MM.1S (cell line): ENCODE data around the gene C1QTNF5.

Experiments used
- DNase-seq: peaks from one replicate; pipeline ENCODE4 v3.0.0-alpha.2; 2015
- H2AFZ ChIP-seq: fragments of 300-600 bp; sonication (generic); 2 replicates; pipeline ENCODE4 v1.6.0; 2016; ENCODE audit warnings: antibody characterized with exemption, low read length
- H3F3A ChIP-seq: fragments of 300-600 bp; sonication (generic); 2 replicates; pipeline ENCODE4 v1.6.1; 2016; ENCODE audit warnings: mild to moderate bottlenecking, antibody characterized with exemption, low read length, moderate library complexity, mixed read lengths; ENCODE audit not compliant: insufficient read depth
- H3K27ac ChIP-seq: fragments of 300-600 bp; sonication (generic); 2 replicates; pipeline ENCODE4 v1.5.1; 2016; ENCODE audit warnings: mild to moderate bottlenecking, low read length
- H3K27me3 ChIP-seq: fragments of 300-600 bp; sonication (generic); replicated peaks from 2 replicates; pipeline ENCODE4 v1.6.0; 2016; ENCODE audit warnings: low read length; ENCODE audit not compliant: insufficient read depth
- H3K36me3 ChIP-seq: fragments of 300-600 bp; sonication (generic); replicated peaks from 2 replicates; pipeline ENCODE4 v1.6.1; 2016; ENCODE audit warnings: mild to moderate bottlenecking, low read length, mixed read lengths; ENCODE audit not compliant: insufficient read depth
- H3K4me1 ChIP-seq: fragments of 300-600 bp; sonication (generic); 2 replicates; pipeline ENCODE4 v1.6.1; 2016; ENCODE audit warnings: low read length, mixed read lengths
- H3K4me2 ChIP-seq: fragments of 300-600 bp; sonication (generic); 2 replicates; pipeline ENCODE4 v1.6.0; 2016; ENCODE audit warnings: low read depth, low read length
- H3K4me3 ChIP-seq: fragments of 300-600 bp; sonication (generic); 2 replicates; pipeline ENCODE4 v1.5.1; 2016; ENCODE audit warnings: low read length, mixed read lengths
- H3K79me2 ChIP-seq: fragments of 300-600 bp; sonication (generic); 2 replicates; pipeline ENCODE4 v1.6.1; 2016; ENCODE audit warnings: mixed run types, low read length, mixed read lengths
- H3K9ac ChIP-seq: fragments of 300-600 bp; sonication (generic); 2 replicates; pipeline ENCODE4 v1.6.1; 2016; ENCODE audit warnings: low read length, mixed read lengths
- H3K9me2 ChIP-seq: fragments of 300-600 bp; sonication (generic); replicated peaks from 2 replicates; pipeline ENCODE4 v1.6.1; 2016; ENCODE audit warnings: mild to moderate bottlenecking, low read length, mixed read lengths; ENCODE audit not compliant: insufficient read depth
- H3K9me3 ChIP-seq: fragments of 300-600 bp; sonication (generic); replicated peaks from 2 replicates; pipeline ENCODE4 v1.6.1; 2016; ENCODE audit warnings: mild to moderate bottlenecking, low read length, mixed read lengths; ENCODE audit not compliant: insufficient read depth
- H4K20me1 ChIP-seq: fragments of 300-600 bp; sonication (generic); 2 replicates; pipeline ENCODE4 v1.6.1; 2016; ENCODE audit warnings: mild to moderate bottlenecking, low read length, moderate library complexity, mixed read lengths; ENCODE audit not compliant: insufficient read depth
- EZH2 ChIP-seq: fragments of 300-600 bp; sonication (generic); optimal IDR thresholded peaks from 2 replicates; pipeline ENCODE3; 2017; ENCODE audit warnings: low read depth, mild to moderate bottlenecking, antibody characterized with exemption, low read length, mixed read lengths
- EZH2phosphoT487 ChIP-seq: fragments of 300-600 bp; sonication (generic); IDR thresholded peaks from 2 replicates; pipeline ENCODE4 v1.6.1; 2018; ENCODE audit warnings: antibody characterized with exemption, low read length
- TF ChIP-seq, protein P1 (sequence below): fragments of 300-600 bp; sonication (generic); IDR thresholded peaks from 2 replicates; pipeline ENCODE4 v1.5.1; 2016; ENCODE audit warnings: antibody characterized with exemption, low read length, mixed read lengths

C1QTNF5 gene

DNA sequence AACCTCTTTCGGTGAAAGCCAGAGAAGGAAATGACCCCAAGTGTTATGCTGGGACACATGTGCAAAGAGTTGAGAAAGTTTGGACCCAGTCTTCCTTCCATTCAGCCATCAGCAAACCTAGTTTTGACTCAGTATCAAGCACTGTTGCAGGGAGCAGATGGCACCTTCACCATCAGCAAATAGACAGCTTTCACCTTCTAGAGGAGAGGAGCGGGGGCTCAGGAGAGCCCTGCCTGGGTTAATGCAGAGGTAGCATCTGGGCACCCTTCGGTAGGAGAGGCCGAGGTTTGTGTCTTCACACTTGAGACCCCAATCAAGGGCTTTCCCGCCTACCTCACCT is 22.0 kb upstream of the C1QTNF5 start:
- Histone ChIP-seq H2AFZ (no peak overlapping the region), H3K4me2 (no peak overlapping the region), H3K36me3 (no peaks in the 10 kb centered on the region), H3K27me3 (peaks cover 34% of the 10 kb centered on the region), H4K20me1 (no peaks in the 10 kb centered on the region), H3K9ac (no peak overlapping the region), H3K9me2 (no peaks in the 10 kb centered on the region), H3K27ac (no peak overlapping the region), H3K9me3 (no peaks in the 10 kb centered on the region), H3F3A (no peaks in the 10 kb centered on the region), H3K4me1 (peaks cover 12% of the 10 kb centered on the region), H3K79me2 (no peaks in the 10 kb centered on the region), H3K4me3 (no peak overlapping the region)
- TF ChIP-seq EZH2phosphoT487: no peak
- TF ChIP-seq, protein P1, sequence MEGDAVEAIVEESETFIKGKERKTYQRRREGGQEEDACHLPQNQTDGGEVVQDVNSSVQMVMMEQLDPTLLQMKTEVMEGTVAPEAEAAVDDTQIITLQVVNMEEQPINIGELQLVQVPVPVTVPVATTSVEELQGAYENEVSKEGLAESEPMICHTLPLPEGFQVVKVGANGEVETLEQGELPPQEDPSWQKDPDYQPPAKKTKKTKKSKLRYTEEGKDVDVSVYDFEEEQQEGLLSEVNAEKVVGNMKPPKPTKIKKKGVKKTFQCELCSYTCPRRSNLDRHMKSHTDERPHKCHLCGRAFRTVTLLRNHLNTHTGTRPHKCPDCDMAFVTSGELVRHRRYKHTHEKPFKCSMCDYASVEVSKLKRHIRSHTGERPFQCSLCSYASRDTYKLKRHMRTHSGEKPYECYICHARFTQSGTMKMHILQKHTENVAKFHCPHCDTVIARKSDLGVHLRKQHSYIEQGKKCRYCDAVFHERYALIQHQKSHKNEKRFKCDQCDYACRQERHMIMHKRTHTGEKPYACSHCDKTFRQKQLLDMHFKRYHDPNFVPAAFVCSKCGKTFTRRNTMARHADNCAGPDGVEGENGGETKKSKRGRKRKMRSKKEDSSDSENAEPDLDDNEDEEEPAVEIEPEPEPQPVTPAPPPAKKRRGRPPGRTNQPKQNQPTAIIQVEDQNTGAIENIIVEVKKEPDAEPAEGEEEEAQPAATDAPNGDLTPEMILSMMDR: no peak
- TF ChIP-seq EZH2: no peak
- DNase-seq: no peak

DNA sequence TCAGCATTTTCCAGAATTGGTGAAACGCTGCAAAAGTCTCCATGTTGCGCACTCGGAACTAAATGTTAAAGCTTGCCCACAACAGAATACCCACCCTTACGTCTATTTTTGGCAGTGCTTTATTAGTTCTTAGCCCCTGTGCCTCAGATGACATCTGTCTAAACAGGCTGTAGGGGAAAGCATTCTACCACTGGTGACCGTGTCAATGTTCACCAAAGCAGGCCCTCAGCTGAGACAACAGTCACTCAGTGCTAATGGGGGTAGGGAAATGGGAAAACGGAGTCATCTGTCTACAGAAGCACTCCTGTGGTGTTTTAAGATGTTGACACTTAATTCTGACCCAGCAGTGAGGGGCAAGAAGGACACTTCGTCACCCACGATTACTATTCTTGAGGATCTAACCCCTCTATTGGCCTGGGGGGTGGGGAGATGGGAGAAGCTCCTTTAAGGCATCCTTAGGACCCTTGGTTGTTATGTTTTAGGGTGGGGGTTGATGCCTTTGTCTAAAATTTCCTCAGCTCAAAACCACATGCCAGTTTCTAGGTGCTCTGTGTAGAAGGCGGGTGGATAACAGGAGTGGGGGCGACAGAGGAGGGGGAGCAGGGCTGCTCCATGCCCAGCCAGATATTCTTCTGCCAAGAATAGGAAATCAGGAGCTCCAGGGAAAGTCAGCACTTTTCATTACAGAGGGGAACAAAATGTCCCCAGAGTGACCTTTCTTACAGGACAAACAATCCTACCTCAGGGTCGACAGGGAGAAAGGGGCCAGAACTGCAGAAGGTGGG is 21.4 kb upstream of the C1QTNF5 start:
- H3K4me3 ChIP-seq: no peak overlapping the region
- no peak overlapping the region for H3K27ac ChIP-seq
- no peak for DNase-seq
- H3K9ac ChIP-seq: no peak overlapping the region
- H3K4me1 ChIP-seq: peaks cover 12% of the 10 kb centered on the region
- H3K36me3 ChIP-seq: no peaks in the 10 kb centered on the region
- H3K4me2 ChIP-seq: no peak overlapping the region
- no peaks in the 10 kb centered on the region for H3F3A ChIP-seq
- H3K9me3 ChIP-seq: no peaks in the 10 kb centered on the region
- peaks cover 34% of the 10 kb centered on the region for H3K27me3 ChIP-seq
- H3K79me2 ChIP-seq: no peaks in the 10 kb centered on the region
- H2AFZ ChIP-seq: no peak overlapping the region
- no peaks in the 10 kb centered on the region for H3K9me2 ChIP-seq
- no peaks in the 10 kb centered on the region for H4K20me1 ChIP-seq
- TF ChIP-seq, protein P1: no peak
- no peak for TF ChIP-seq EZH2
- no peak for TF ChIP-seq EZH2phosphoT487

DNA sequence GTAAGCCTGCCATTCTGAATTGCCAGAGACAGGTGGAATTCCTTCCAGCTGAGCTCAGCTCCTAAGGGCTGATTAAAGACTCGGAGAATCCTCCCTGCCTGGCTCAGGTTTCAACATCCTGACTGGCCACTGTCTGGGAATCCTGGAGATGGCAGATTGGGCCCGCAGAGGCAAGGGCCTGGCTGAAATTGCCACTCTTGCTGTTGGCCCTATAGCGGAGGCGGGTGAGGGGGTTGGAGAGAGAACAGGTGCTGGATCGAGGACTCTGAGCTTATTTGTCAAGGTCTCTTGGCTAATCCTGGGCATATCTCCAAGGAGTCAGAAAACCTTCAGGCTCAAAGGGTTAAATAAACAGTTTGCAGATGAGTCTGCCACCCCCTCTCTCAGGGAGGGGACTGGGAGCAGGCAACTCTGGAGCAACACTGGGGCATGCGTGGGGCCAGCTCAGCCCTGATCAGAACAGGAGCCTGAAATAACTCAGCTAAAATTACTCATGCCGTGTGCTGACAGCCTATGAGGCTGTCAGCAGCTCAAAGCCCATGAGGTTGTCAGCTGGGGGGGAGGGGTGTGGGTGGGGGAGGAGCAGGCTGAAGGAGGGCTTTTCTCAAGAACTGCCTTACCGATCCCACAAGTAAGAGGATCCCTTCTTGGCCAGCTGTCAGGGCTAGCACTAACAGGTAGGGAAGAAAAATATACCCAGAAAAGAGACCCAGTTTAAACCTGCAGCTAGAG is 20.5 kb upstream of the C1QTNF5 start:
- peak; percentile 30 for DNase-seq
- Histone ChIP-seq H3K9me3 (no peaks in the 10 kb centered on the region), H3K9me2 (no peaks in the 10 kb centered on the region), H3K4me1 (peaks cover 12% of the 10 kb centered on the region), H3K4me2 (peak overlapping the region; percentile 51), H3K27ac (no peak overlapping the region), H3F3A (no peaks in the 10 kb centered on the region), H3K36me3 (no peaks in the 10 kb centered on the region), H3K79me2 (no peaks in the 10 kb centered on the region), H3K9ac (no peak overlapping the region), H2AFZ (no peak overlapping the region), H3K27me3 (peaks cover 25% of the 10 kb centered on the region), H3K4me3 (no peak overlapping the region), H4K20me1 (no peaks in the 10 kb centered on the region)
- TF ChIP-seq EZH2 (no peak), EZH2phosphoT487 (no peak)
- TF ChIP-seq, protein P1: no peak
